Liver (tissue), 2 donors: Measurements from ENCODE around the gene ART3.

Experiments used
- CTCF ChIP-seq: fragments of 150-350 bp; IDR thresholded peaks from 2 replicates; pipeline ENCODE4 v1.5.1; 2017; ENCODE audit warnings: improper control_type of control experiment, low read depth, low read length; ENCODE audit not compliant: missing input control
- TF ChIP-seq, protein P1 (sequence below): IDR thresholded peaks from 2 replicates; pipeline ENCODE4 v1.6.1; 2016; ENCODE audit warnings: antibody characterized with exemption
- donor health status: healthy.

DNA sequence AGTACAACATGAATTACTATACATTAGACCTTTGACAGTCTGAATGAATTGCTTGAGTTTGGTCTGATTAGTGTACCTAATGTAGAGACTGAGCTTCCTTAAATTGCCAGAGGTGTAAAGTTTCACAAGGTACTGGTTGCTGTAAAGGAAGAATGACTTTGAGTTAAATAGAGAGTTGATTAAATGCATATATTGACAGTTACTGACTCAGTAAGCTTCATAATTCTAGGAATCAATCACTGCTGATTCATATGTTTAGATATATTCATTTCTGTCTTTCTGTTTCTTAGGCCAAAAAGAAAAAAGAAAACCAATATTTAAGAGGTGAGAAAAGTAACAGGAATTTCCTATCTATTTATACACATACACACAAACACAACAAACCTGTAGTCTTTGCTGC, 16.2 kb upstream of the ART3 start:
- TF ChIP-seq, protein P1, sequence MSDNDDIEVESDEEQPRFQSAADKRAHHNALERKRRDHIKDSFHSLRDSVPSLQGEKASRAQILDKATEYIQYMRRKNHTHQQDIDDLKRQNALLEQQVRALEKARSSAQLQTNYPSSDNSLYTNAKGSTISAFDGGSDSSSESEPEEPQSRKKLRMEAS: no peak
- no peak for TF ChIP-seq CTCF
